Fibroblast of upper back skin (primary cell): ENCODE measurements around the gene MYBL2.
A peak's percentile ranks its signal among the peaks of the same experiment; 100 is the strongest.

ENCODE experiments used
- DNase-seq: peaks from one replicate; pipeline ENCODE4 v3.0.0-alpha.2; 2013

Gene MYBL2

DNA sequence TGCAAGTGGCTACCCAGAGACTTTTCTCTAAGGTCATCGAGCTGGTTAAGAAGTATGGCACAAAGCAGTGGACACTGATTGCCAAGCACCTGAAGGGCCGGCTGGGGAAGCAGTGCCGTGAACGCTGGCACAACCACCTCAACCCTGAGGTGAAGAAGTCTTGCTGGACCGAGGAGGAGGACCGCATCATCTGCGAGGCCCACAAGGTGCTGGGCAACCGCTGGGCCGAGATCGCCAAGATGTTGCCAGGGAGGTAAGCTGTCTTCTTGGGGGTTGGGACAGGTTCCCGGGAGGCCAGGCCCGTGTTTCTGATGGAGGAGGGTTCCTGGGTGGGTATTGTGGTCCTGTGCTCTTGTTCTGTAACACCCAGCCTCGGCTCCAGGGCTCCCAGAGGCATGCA, 19.9 kb downstream of the MYBL2 start:
- no peak for DNase-seq

DNA sequence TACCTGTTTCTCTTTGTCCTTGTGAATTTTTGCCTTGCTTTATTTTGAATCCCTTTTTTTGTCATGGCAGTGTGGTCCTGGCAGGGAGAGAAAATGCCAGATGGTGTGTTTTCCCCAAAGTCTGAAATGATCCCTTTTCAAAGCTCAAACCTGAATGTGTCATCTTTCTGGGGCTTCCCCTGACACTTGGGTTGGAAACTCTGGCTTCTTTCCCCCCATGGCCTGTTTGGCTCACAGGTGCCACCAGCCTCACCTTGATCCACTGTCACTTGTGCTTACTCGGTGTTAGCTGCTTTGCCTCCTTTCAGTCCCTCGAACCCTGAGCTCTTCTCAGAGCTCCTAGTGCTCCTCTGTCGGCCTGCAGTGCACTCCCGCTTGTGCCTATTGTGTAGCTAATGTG, 22.3 kb downstream of the MYBL2 start:
- DNase-seq = no peak

DNA sequence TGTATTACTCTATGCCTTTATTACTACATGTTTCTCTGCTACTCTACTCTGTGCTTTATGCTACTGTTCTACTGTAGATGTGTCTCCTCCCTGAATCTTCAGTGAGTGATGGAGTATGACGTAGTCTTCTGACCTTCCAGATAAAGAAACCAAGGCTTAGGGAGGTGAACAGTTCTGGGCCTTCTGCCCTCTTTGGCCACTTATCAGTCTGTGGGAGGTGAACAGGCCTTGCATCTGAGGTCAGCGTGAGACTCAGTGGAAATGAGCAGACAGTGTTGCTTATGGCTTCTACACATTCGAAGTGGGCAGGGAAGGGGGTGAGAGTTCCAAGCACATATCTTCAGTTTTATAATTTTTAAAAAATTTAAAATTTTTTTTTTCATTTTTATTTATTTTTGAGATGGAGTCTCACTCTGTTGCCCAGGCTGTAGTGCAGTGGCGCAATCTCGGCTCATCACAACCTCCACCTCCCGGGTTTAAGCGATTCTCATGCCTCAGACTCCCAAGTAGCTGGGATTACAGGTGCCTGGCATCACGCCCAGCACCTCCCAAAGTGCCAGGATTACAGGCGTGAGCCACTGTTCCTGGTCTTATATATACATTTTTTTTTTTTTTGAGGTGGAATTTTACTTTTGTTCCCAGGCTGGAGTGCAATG, 24.2 kb downstream of the MYBL2 start:
- DNase-seq = no peak

- peak; percentile 23 for DNase-seq
These were observed 25.1 kb downstream of the MYBL2 start for GRCh38 chr20:43691928-43692524.

GRCh38 chr20:43694763-43695162, 27.8 kb downstream of the MYBL2 start:
- DNase-seq = no peak

DNA sequence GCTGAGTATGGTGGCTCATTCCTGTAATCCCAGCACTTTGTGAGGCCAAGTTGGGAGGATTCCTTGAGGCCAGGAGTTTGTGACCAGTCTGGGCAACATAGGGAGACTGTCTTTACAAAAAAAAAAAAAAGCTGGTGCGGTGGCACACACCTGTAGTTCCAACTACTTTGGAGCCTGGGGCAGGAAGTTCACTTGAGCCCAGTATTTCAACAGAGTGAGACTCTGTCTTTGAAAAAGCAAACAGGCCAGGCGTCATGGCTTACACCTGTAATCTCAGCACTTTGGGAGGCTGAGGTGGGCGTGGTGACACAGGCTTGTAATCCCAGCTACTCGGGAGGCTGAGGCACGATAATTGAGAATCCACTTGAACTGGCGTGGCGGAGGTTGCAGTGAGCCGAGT, 28.7 kb downstream of the MYBL2 start:
- no peak for DNase-seq

- DNase-seq = no peak
These were observed 33.1 kb downstream of the MYBL2 start for GRCh38 chr20:43699941-43700565.

DNA sequence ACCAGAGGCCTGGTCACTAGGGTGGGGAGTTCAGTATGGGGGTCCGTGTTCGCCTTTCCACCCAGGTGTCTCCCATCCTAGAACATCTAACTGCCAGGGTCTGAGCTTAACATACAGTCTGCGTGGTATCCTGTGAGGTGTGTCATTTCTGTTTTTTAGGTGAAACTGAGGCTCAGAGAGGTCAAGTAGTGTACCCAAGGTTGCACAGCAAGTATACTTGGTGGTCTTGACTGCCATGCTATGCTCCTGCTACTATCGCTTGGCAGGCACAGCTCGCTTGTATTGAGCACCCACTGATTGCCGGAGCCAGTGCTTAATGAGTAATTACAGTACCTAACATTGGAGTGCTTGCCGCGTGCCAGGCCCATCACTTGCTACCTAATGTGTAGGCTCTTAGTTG, 33.7 kb downstream of the MYBL2 start:
- no peak for DNase-seq

DNA sequence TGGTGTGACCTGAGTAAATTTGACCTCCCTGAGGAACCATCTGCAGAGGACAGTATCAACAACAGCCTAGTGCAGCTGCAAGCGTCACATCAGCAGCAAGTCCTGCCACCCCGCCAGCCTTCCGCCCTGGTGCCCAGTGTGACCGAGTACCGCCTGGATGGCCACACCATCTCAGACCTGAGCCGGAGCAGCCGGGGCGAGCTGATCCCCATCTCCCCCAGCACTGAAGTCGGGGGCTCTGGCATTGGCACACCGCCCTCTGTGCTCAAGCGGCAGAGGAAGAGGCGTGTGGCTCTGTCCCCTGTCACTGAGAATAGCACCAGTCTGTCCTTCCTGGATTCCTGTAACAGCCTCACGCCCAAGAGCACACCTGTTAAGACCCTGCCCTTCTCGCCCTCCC, 35.6 kb downstream of the MYBL2 start:
- DNase-seq = no peak

DNA sequence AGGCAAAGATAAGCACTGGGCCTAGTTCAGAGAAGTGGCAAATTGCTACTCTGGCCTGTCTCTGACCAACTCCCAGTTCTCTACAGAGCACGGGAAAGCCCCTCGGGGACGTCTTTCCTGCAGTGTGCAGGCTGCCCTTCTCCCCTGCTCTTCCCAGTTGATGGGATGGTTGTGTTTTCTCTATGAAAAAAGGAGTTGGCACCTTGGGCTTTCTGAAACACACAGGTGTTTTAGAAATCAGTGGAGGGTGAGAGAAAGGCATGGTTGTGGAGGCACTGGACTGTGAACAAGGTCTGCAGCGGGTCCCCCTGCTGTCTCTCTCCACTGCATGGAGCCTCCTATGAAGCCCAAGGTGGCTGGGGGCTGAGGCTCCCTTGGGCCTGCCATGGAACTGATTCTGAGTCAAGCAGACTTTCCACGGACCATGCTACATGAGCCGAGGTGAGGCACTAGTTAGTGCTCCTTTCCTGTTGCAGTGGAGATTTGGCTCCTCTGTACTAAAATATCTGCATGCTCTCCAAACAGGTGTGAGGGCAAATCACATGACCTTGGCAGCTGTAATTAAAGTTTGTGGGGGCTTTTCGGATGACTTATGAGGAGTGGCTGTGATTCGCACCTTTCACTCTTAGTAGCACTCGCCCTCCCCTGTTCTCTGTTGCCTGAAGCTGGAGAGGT, 43.6 kb downstream of the MYBL2 start:
- no peak for DNase-seq

DNA sequence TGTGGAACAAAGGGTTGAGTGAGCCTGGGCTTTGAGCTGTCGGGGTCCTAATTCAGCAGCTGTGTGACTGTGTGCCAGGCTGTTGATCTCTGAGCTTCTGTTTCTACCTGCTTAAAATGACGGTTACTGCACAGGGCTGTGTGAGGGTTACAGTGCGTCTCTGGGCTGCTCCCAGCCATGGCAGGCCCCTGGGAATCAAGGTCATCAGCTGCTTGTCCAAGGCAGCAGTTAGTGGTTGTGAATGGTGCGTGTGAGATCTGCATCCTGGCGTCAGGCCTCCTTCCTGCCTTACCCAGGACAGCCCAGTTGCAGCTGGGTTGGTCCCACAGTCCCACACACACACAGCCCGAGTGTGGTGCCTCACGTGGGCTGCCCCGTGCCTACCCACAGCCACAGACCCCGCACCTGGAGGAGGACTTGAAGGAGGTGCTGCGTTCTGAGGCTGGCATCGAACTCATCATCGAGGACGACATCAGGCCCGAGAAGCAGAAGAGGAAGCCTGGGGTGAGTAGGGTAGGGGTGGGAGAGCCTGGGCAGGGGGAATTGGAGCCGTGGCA, 44.3 kb downstream of the MYBL2 start:
- DNase-seq = no peak

DNA sequence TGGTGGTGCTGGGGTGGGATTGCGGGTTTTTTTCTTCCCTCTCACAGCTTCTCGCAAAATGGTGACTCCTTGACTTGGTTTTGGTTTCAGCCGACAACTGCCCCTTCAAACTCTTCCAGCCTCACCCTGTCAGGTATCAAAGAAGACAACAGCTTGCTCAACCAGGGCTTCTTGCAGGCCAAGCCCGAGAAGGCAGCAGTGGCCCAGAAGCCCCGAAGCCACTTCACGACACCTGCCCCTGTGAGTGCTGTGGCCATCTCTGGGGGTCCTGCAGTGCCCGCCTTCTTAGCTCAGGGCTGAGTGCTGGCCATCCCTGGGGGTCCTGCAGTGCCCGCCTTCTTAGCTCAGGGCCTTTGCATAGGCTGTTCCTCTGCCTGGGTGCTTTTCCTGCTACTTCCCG, 48.1 kb downstream of the MYBL2 start:
- DNase-seq = no peak

- DNase-seq = no peak
These were observed 48.6 kb downstream of the MYBL2 start for GRCh38 chr20:43715511-43715910.

DNA sequence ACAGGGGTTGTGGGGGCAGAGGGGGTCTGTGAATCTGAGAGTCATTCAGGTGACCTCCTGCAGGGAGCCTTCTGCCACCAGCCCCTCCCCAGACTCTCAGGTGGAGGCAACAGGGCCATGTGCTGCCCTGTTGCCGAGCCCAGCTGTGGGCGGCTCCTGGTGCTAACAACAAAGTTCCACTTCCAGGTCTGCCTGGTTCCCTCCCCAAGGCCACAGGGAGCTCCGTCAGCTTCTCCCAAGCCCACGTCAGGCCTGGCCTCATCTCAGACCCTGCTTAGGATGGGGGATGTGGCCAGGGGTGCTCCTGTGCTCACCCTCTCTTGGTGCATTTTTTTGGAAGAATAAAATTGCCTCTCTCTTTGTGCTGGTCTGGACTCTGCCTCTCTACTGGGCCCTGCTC, 49.2 kb downstream of the MYBL2 start:
- no peak for DNase-seq

DNA sequence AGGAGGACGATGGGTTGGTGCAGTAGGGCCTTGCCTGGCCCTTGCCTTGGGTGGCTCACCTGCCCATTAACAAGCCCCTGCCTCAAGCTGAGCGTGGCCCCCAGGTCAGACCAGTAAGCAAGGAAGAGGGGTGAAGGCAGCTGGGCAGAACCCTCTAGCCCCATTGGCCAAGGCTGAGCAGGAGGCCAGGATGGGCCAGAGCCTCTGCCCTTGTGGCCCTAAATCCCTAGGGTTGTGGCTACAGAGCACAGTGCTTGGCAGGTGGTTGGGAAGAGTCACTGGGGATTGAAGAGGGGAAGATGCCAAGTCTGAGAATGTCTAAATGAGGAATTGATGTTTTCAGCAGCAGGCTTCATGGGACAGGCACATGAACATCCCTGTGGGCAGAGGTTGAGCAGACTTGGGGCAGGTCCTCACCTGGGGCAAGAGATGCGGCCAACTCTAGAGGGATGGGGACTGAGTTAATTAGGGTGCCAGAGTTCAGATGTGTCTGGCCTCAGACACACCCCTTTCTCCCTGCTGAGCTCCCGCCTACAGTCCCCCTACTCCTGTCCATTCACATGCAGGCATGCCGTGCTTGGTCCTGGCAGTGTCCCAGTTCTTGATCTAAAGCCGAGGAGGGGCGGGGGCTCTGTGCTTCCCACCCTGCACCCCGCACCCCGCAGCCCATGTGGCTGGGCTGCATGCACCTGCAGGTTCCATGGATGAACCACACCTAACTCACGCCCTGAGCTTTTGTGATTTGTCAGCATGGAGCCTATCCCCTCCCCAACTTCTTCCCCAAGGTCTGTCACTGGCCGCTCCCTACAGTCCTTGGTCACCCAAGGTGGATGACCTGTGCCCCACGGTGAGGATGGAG, 50.1 kb downstream of the MYBL2 start:
- no peak for DNase-seq

DNA sequence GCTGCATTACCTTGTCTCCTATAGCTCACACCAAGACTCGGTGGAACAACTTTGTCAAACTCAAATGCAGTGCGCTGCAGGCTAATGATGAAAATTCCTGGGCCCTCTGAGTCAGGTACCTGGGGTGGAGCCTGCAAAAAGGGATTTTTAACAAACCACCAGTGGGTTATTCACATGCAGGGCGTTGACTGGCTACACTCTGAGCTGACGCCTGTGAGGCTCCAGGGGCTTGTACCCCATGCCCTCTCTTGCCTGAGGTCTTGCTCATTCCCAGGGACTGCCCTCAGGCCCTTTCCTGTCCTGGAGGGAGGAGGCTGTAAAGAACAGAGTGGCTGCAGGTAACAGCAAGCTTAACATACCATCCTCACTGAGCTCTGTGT, 50.7 kb downstream of the MYBL2 start:
- no peak for DNase-seq

GRCh38 chr20:43720007-43720406, 53.1 kb downstream of the MYBL2 start:
- DNase-seq = no peak

DNA sequence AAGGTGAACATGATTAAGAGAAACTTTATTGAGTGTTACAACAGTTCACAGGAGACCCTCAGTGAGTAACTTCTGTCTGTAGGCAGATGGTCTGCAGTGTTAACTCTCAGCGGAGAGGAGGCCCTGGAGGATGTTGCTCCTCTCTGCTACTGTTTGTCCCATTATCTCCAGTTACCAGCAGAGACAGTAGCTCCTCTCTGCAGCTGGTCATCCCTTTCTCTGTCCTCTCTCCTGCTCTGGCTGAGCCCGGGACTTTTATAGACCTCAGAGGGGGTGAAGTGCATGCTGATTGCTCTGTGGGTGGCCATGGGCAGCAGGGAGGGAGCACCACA, 54.1 kb downstream of the MYBL2 start:
- no peak for DNase-seq

GRCh38 chr20:43721429-43722152, 54.7 kb downstream of the MYBL2 start:
- no peak for DNase-seq

GRCh38 chr20:43722153-43722505, 55.2 kb downstream of the MYBL2 start:
- no peak for DNase-seq

DNA sequence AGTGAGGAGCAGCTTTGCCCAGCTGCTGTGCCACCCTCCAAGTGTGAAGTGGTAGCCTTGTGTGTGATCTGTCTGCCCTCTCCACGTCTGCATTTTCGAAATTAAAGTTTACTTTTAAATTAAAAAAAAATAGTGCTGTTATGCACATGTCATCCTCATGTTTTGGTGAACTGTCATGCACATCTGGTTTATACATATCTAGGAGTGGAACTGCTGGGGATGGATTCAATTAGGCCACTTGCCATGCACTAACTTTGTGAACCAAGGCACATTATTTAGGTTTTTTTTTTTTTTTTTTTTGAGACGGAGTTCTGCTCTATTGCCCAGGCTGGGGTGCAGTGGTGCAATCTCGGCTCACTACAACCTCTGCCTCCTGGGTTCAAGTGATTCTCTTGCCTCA, 56.3 kb downstream of the MYBL2 start:
- peak; percentile 22 for DNase-seq

DNA sequence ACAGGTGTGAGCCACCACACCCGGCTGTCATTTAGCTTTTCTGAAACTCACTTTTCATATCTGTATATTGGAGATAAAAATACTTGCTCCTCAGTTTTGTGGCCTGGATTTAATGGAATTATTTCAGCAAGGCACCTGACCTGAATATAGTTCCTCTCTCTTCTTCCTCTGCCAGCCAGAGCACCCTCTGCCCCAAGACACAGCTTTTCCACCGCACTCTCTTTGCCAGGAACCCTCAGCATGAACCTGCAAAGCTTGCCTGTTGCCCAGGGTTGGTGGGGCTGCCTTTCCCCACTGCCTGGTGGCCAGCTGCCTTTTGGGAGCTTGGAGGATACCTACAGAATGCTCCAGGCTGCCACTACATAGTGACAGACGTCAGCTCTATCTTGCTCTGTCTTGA, 56.8 kb downstream of the MYBL2 start:
- DNase-seq = no peak
